SK-N-SH (cell line): ENCODE measurements around the gene SLC5A11. TPM values are rescaled to one million over a fixed set of nuclear protein-coding genes. Genes with fewer than 3 reads are reported as not detected.

ENCODE experiments used
- CTCF ChIA-PET: fragments of 300-600, 350-600 bp; formaldehyde crosslinking; extraction: SDS; loops from one replicate; lab custom pipeline; 2021; lab: Yijun Ruan, JAX
- POLR2A ChIA-PET: fragments of 350-600 bp; sonication (Branson Sonifier 250); formaldehyde crosslinking; extraction: SDS; loops from one replicate; lab custom pipeline; 2020; ENCODE audit warnings: antibody characterized with exemption, inconsistent platforms; lab: Yijun Ruan, JAX
- DNase-seq: peaks from one replicate; pipeline ENCODE4 v3.0.0; 2012
- H2AFZ ChIP-seq: fragments of 200-600 bp; sonication (generic); 2 replicates; pipeline ENCODE4 v1.8.1; 2016; ENCODE audit warnings: antibody characterized with exemption, mild to moderate bottlenecking, low read depth
- H3F3A ChIP-seq: fragments of 200-600 bp; sonication (generic); replicated peaks from 2 replicates; pipeline ENCODE3; 2016; ENCODE audit warnings: antibody characterized with exemption, mild to moderate bottlenecking; ENCODE audit not compliant: insufficient read depth
- H3K27ac ChIP-seq, 2 experiments: fragments of 200-500 bp in 1 of 2; fragments of 200-600 bp in 1 of 2; sonication (Bioruptor generic) in 1 of 2; sonication (generic), shearing (Covaris generic) in 1 of 2; 2 replicates each; pipeline versions ENCODE4 v1.5.1 to v1.6.1; 2014 to 2016; ENCODE audit warnings: low read depth in 2 of 2, inconsistent platforms in 1 of 2, low read length in 1 of 2, mild to moderate bottlenecking in 1 of 2, mixed read lengths in 1 of 2
- H3K27me3 ChIP-seq: fragments of 200-600 bp; sonication (generic), shearing (Covaris generic); 2 replicates; pipeline ENCODE4 v1.6.1; 2016; ENCODE audit warnings: mixed run types; ENCODE audit not compliant: insufficient read depth
- H3K36me3 ChIP-seq, 2 experiments: fragments of 200-500 bp in 1 of 2; fragments of 200-600 bp in 1 of 2; sonication (Bioruptor generic) in 1 of 2; sonication (generic) in 1 of 2; replicated peaks in 1 of 2; 2 replicates each; pipeline versions ENCODE3 to v1.5.1; 2014 to 2016; ENCODE audit warnings: low read length in 1 of 2, mild to moderate bottlenecking in 1 of 2; ENCODE audit not compliant: insufficient read depth in 2 of 2, control insufficient read depth in 1 of 2
- H3K4me1 ChIP-seq, 2 experiments: fragments of 200-500 bp in 1 of 2; fragments of 200-600 bp in 1 of 2; sonication (Bioruptor generic) in 1 of 2; sonication (generic), shearing (Covaris generic) in 1 of 2; 2 replicates each; pipeline versions ENCODE4 v1.5.1 to v1.6.1; 2014 to 2016; ENCODE audit warnings: low read depth in 1 of 2, low read length in 1 of 2, mixed run types in 1 of 2; ENCODE audit not compliant: insufficient read depth in 2 of 2, control insufficient read depth in 1 of 2
- H3K4me2 ChIP-seq: fragments of 200-600 bp; sonication (generic), shearing (Covaris generic); 2 replicates; pipeline ENCODE4 v1.6.1; 2017; ENCODE audit warnings: mixed run types
- H3K4me3 ChIP-seq, 2 experiments: fragments of 200-500 bp in 1 of 2; fragments of 200-600 bp in 1 of 2; sonication (Bioruptor generic) in 1 of 2; sonication (generic), shearing (Covaris generic) in 1 of 2; 2 replicates each; pipeline versions ENCODE4 v1.5.1 to v1.8.1; 2014 to 2016; ENCODE audit warnings: low read depth in 2 of 2, inconsistent platforms in 1 of 2, low read length in 1 of 2, mild to moderate bottlenecking in 1 of 2, mixed read lengths in 1 of 2, moderate library complexity in 1 of 2
- H3K79me2 ChIP-seq: fragments of 200-600 bp; sonication (generic); 2 replicates; pipeline ENCODE4 v1.8.1; 2017; ENCODE audit warnings: mild to moderate bottlenecking; ENCODE audit not compliant: insufficient read depth
- H3K9ac ChIP-seq: fragments of 200-600 bp; sonication (generic); 2 replicates; pipeline ENCODE4 v1.6.1; 2017; ENCODE audit warnings: mixed run types
- H3K9me2 ChIP-seq: fragments of 200-600 bp; sonication (generic); 2 replicates; pipeline ENCODE4 v1.6.1; 2017; ENCODE audit warnings: mixed run types
- H3K9me3 ChIP-seq: fragments of 200-600 bp; sonication (generic); 2 replicates; pipeline ENCODE4 v1.6.1; 2017; ENCODE audit warnings: mixed run types, mild to moderate bottlenecking, moderate library complexity
- H4K20me1 ChIP-seq: fragments of 200-600 bp; sonication (generic); 2 replicates; pipeline ENCODE4 v1.6.1; 2017; ENCODE audit warnings: mild to moderate bottlenecking, mixed run types; ENCODE audit not compliant: insufficient read depth
- IRF3 ChIP-seq: fragments of 150-350 bp; IDR thresholded peaks from 2 replicates; pipeline ENCODE4 v1.6.1; 2016; ENCODE audit warnings: mild to moderate bottlenecking, low read depth, low read length
- RAD21 ChIP-seq: IDR thresholded peaks from 2 replicates; pipeline ENCODE4 v1.6.1; 2012; ENCODE audit warnings: mild to moderate bottlenecking, low read length
- REST ChIP-seq: IDR thresholded peaks from 2 replicates; pipeline ENCODE4 v1.6.1; 2012; ENCODE audit warnings: mild to moderate bottlenecking, low read depth, low read length, moderate library complexity
- TCF12 ChIP-seq: IDR thresholded peaks from 2 replicates; pipeline ENCODE4 v1.4.0; 2012
- USF2 ChIP-seq: fragments of 150-350 bp; IDR thresholded peaks from 2 replicates; pipeline ENCODE4 v1.6.1; 2017; ENCODE audit warnings: antibody characterized with exemption, low read length, low read depth, borderline replicate concordance
- WGBS: methylation state at CpG from one replicate; pipeline ENCODE4 v1.1.6; 2017; ENCODE audit warnings: low lambda C conversion rate; 5-methylcytosine and 5-hydroxymethylcytosine counted together
- polyA plus RNA-seq, 3 experiments: library from polyadenylated mRNA; depleted of rRNA; stranded (reverse); fragments of >200 nt; gene quantifications; 2 replicates each; pipeline ENCODE4 v1.2.3, GENCODE V29; 2012

Gene SLC5A11
- polyA plus RNA-seq, 1 of the 3 experiments (the other 2 are of a cell fraction): not detected

GRCh38 chr16:24954137-24954536 is 108.4 kb downstream of the SLC5A11 start:
- Histone ChIP-seq H3K9ac (no peak overlapping the region), H3K27me3 (no peaks in the 10 kb centered on the region), H3K27ac (no peak overlapping the region), H3K4me1 (no peaks in the 10 kb centered on the region), H3K36me3 (peaks cover 48 to 83% of the 10 kb centered on the region in 2 experiments), H3K79me2 (no peaks in the 10 kb centered on the region), H3K4me2 (no peak overlapping the region), H3K9me3 (no peaks in the 10 kb centered on the region), H3F3A (peaks cover 6% of the 10 kb centered on the region), H2AFZ (no peak overlapping the region), H4K20me1 (no peaks in the 10 kb centered on the region), H3K9me2 (no peaks in the 10 kb centered on the region), H3K4me3 (no peak overlapping the region)
- ChIA-PET POLR2A (no interaction called here), CTCF (interaction anchor here (0.9 kb wide), 1 partner anchor 374 kb away, joined by 3 read pairs; no protein-coding TSS in a partner anchor)
- WGBS: 98% methylated on average over 4 of the region's 4 CpGs
- TF ChIP-seq TCF12 (no peak), REST (no peak), USF2 (no peak)
- DNase-seq: no peak

GRCh38 chr16:24955975-24956731 is 110.4 kb downstream of the SLC5A11 start:
- H4K20me1 ChIP-seq: no peaks in the 10 kb centered on the region
- CTCF ChIA-PET: interaction anchor here (0.8 to 1.6 kb wide), 2 partner anchors 11 to 129 kb away, joined by 3 to 4 read pairs; no protein-coding TSS in a partner anchor
- H3K9me3 ChIP-seq: no peaks in the 10 kb centered on the region
- no peaks in the 10 kb centered on the region for H3K9me2 ChIP-seq
- TF ChIP-seq RAD21: 0 out of 2 replicates have a peak, but pooled peaks have one; percentile 20
- TF ChIP-seq IRF3: no peak
- TF ChIP-seq, all 33 proteins: peak for 1
- H3K4me3 ChIP-seq: no peak overlapping the region
- POLR2A ChIA-PET: no interaction called here
- H3K27me3 ChIP-seq: no peaks in the 10 kb centered on the region
- H3K79me2 ChIP-seq: no peaks in the 10 kb centered on the region
- no peak overlapping the region for H3K27ac ChIP-seq
- 72% methylated on average over 11 of the region's 11 CpGs for WGBS
- no peaks in the 10 kb centered on the region for H3K4me1 ChIP-seq
- DNase-seq: no peak
- no peak overlapping the region for H2AFZ ChIP-seq
- H3F3A ChIP-seq: no peaks in the 10 kb centered on the region
- H3K4me2 ChIP-seq: no peak overlapping the region
- no peak overlapping the region for H3K9ac ChIP-seq
- peaks cover 59 to 78% of the 10 kb centered on the region in 2 experiments for H3K36me3 ChIP-seq
